ENCODE data around the gene PRTG. TPM values are rescaled to one million over a fixed set of nuclear protein-coding genes. Genes with fewer than 3 reads are reported as not detected.
"Not testable (repeated sequence)": the region's sequence is repeated elsewhere in the genome, so short reads cannot be mapped to it uniquely, and the experiment has no call there.

Gene PRTG
- polyA plus RNA-seq, 1 donor (not counting 4 experiments of a cell fraction or from before 2014, with no cell fraction given): not detected

DNA sequence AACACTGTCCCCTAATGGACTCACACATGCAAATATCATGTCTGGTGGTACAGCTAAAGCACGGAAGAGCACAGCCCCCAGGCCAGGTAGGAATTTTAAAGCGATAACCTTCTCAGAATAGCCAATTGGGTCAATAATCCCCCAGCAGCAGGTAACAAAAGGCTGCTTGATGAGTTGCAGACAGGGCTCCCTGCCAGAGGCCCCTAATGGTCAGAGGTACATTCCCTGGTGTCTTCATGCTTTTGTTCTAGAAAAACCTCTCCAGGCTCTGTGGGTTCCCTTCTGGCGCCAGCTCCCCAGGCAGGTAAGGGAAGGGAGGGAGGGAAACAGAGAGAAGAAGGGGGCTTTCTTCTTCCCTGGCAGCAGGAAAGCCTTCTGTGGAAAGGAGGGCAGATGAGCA, 43.4 kb upstream of the PRTG start:
- Histone ChIP-seq H3K9me3 (ENCODE audit: control insufficient read depth, low read depth, low read length) (no peaks in the 10 kb centered on the region), H3K9me1 (ENCODE audit: control insufficient read depth, extremely low read depth, insufficient read depth, low read length) (no peaks in the 10 kb centered on the region), H3K79me2 (ENCODE audit: control insufficient read depth, insufficient read depth, low read length) (no peaks in the 10 kb centered on the region), H3K4me3 (ENCODE audit: control insufficient read depth in 2 of 3, extremely low read depth in 1 of 3, insufficient read depth in 2 of 3, low read depth in 1 of 3, low read length in 3 of 3) (no peak overlapping the region), H3K36me3 (ENCODE audit: control insufficient read depth in 2 of 2, extremely low read depth in 1 of 2, insufficient read depth in 2 of 2, low read length in 2 of 2) (no peaks in the 10 kb centered on the region), H3K27ac (ENCODE audit: control insufficient read depth, insufficient read depth, low read length) (no peak overlapping the region), H3K9ac (ENCODE audit: control insufficient read depth, extremely low read depth, insufficient read depth, low read length) (no peak overlapping the region), H3K4me1 (ENCODE audit: control insufficient read depth, extremely low read depth, insufficient read depth, low read length) (no peaks in the 10 kb centered on the region), H2AFZ (ENCODE audit: control insufficient read depth, low read length) (no peak overlapping the region), H4K20me1 (ENCODE audit: control insufficient read depth, extremely low read depth, insufficient read depth, low read length) (no peaks in the 10 kb centered on the region), H3K27me3 (ENCODE audit: control insufficient read depth, extremely low read depth, insufficient read depth, low read length) (no peaks in the 10 kb centered on the region), H3K4me2 (ENCODE audit: control insufficient read depth, extremely low read depth, insufficient read depth, low read depth, low read length) (no peak overlapping the region)
- no peak for FAIRE-seq
- no peak for DNase-seq (ENCODE audit: low read depth, low spot score)
- TF ChIP-seq EZH2 (IDR thresholded peaks at IDR 0.05; ENCODE audit: low read length): no peak
- TF ChIP-seq, protein P1, sequence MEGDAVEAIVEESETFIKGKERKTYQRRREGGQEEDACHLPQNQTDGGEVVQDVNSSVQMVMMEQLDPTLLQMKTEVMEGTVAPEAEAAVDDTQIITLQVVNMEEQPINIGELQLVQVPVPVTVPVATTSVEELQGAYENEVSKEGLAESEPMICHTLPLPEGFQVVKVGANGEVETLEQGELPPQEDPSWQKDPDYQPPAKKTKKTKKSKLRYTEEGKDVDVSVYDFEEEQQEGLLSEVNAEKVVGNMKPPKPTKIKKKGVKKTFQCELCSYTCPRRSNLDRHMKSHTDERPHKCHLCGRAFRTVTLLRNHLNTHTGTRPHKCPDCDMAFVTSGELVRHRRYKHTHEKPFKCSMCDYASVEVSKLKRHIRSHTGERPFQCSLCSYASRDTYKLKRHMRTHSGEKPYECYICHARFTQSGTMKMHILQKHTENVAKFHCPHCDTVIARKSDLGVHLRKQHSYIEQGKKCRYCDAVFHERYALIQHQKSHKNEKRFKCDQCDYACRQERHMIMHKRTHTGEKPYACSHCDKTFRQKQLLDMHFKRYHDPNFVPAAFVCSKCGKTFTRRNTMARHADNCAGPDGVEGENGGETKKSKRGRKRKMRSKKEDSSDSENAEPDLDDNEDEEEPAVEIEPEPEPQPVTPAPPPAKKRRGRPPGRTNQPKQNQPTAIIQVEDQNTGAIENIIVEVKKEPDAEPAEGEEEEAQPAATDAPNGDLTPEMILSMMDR (optimal IDR thresholded peaks at IDR 0.05 in 1 of 3, IDR thresholded peaks at IDR 0.05 in 1 of 3, conservative IDR thresholded peaks at IDR 0.05 in 1 of 3; ENCODE audit: extremely low read depth in 1 of 3, insufficient read depth in 2 of 3, low read length in 3 of 3): no peak
- dilution Hi-C loops (cut with MboI; ENCODE audit: extremely low pct_ligation_motif_present, low sequenced_read_pairs): no loop called here

GRCh38 chr15:55785593-55785992, 42.6 kb upstream of the PRTG start:
- H3K9me3 ChIP-seq (ENCODE audit: control insufficient read depth, low read depth, low read length); dilution Hi-C loops (cut with MboI; ENCODE audit: extremely low pct_ligation_motif_present, low sequenced_read_pairs); H3K36me3 ChIP-seq (ENCODE audit: control insufficient read depth in 2 of 2, extremely low read depth in 1 of 2, insufficient read depth in 2 of 2, low read length in 2 of 2); H3K4me1 ChIP-seq (ENCODE audit: control insufficient read depth, extremely low read depth, insufficient read depth, low read length); H3K9ac ChIP-seq (ENCODE audit: control insufficient read depth, extremely low read depth, insufficient read depth, low read length); H3K4me2 ChIP-seq (ENCODE audit: control insufficient read depth, extremely low read depth, insufficient read depth, low read depth, low read length); H3K79me2 ChIP-seq (ENCODE audit: control insufficient read depth, insufficient read depth, low read length); H3K9me1 ChIP-seq (ENCODE audit: control insufficient read depth, extremely low read depth, insufficient read depth, low read length); DNase-seq (ENCODE audit: low read depth, low spot score); FAIRE-seq; H4K20me1 ChIP-seq (ENCODE audit: control insufficient read depth, extremely low read depth, insufficient read depth, low read length); H3K27me3 ChIP-seq (ENCODE audit: control insufficient read depth, extremely low read depth, insufficient read depth, low read length); H3K27ac ChIP-seq (ENCODE audit: control insufficient read depth, insufficient read depth, low read length); H3K4me3 ChIP-seq (ENCODE audit: control insufficient read depth in 2 of 3, extremely low read depth in 1 of 3, insufficient read depth in 2 of 3, low read depth in 1 of 3, low read length in 3 of 3); H2AFZ ChIP-seq (ENCODE audit: control insufficient read depth, low read length): not testable (repeated sequence)

- Histone ChIP-seq H3K79me2 (ENCODE audit: control insufficient read depth, insufficient read depth, low read length) (no peaks in the 10 kb centered on the region), H3K4me2 (ENCODE audit: control insufficient read depth, extremely low read depth, insufficient read depth, low read depth, low read length) (no peak overlapping the region), H3K27ac (ENCODE audit: control insufficient read depth, insufficient read depth, low read length) (no peak overlapping the region), H4K20me1 (ENCODE audit: control insufficient read depth, extremely low read depth, insufficient read depth, low read length) (no peaks in the 10 kb centered on the region), H3K27me3 (ENCODE audit: control insufficient read depth, extremely low read depth, insufficient read depth, low read length) (no peaks in the 10 kb centered on the region), H3K36me3 (ENCODE audit: control insufficient read depth in 2 of 2, extremely low read depth in 1 of 2, insufficient read depth in 2 of 2, low read length in 2 of 2) (no peaks in the 10 kb centered on the region), H2AFZ (ENCODE audit: control insufficient read depth, low read length) (no peak overlapping the region), H3K9ac (ENCODE audit: control insufficient read depth, extremely low read depth, insufficient read depth, low read length) (no peak overlapping the region), H3K9me3 (ENCODE audit: control insufficient read depth, low read depth, low read length) (no peaks in the 10 kb centered on the region), H3K4me3 (ENCODE audit: control insufficient read depth in 2 of 3, extremely low read depth in 1 of 3, insufficient read depth in 2 of 3, low read depth in 1 of 3, low read length in 3 of 3) (no peak overlapping the region), H3K9me1 (ENCODE audit: control insufficient read depth, extremely low read depth, insufficient read depth, low read length) (no peaks in the 10 kb centered on the region), H3K4me1 (ENCODE audit: control insufficient read depth, extremely low read depth, insufficient read depth, low read length) (no peaks in the 10 kb centered on the region)
- DNase-seq (ENCODE audit: low read depth, low spot score) (no peak), FAIRE-seq (no peak)
- dilution Hi-C loops (cut with MboI; ENCODE audit: extremely low pct_ligation_motif_present, low sequenced_read_pairs): no loop called here
- TF ChIP-seq EZH2 (IDR thresholded peaks at IDR 0.05; ENCODE audit: low read length): no peak
- TF ChIP-seq, protein P1 (optimal IDR thresholded peaks at IDR 0.05 in 1 of 3, IDR thresholded peaks at IDR 0.05 in 1 of 3, conservative IDR thresholded peaks at IDR 0.05 in 1 of 3; ENCODE audit: extremely low read depth in 1 of 3, insufficient read depth in 2 of 3, low read length in 3 of 3): no peak
Measured at GRCh38 chr15:55784286-55784685, 41.3 kb upstream of the PRTG start.
